Gastrocnemius medialis (tissue), 4 donors: Measurements from ENCODE around the gene NAPEPLD.

Experiments used
- CTCF ChIP-seq, 5 experiments: fragments of 450-650 bp in 3 of 5; fragments of 200-600 bp in 2 of 5; sonication (generic) in 2 of 5; IDR thresholded peaks in 4 of 5; conservative IDR thresholded peaks in 1 of 5; 1 replicate in 4 of 5; 2 replicates in 1 of 5; pipeline ENCODE4 v1.5.1; 2016 to 2019; ENCODE audit warnings: antibody characterized with exemption in 5 of 5, mild to moderate bottlenecking in 3 of 5, moderate library complexity in 3 of 5
- POLR2A ChIP-seq, 2 donors: fragments of 450-650 bp; IDR thresholded peaks; one replicate each; pipeline ENCODE4 v1.6.1; 2017; ENCODE audit warnings: antibody characterized with exemption in 2 of 2, mild to moderate bottlenecking in 2 of 2, moderate library complexity in 2 of 2

GRCh38 chr7:103100348-103100747 lies 48.6 kb downstream of the NAPEPLD start:
- no peak for TF ChIP-seq POLR2A (IDR thresholded peaks at IDR 0.05)
- no peak for TF ChIP-seq CTCF (IDR thresholded peaks at IDR 0.05 in 4 of 5, conservative IDR thresholded peaks at IDR 0.05 in 1 of 5)
